Measurements from ENCODE around the gene BOK.

Gene BOK

GRCh38 chr2:241542278-241542605 is 16.3 kb upstream of the BOK start:
- H3K79me2 ChIP-seq (ENCODE audit: insufficient read depth, low read length) = no peaks in the 10 kb centered on the region
- H3K9ac ChIP-seq (ENCODE audit: low read depth, low read length, poor library complexity, severe bottlenecking) = no peak overlapping the region
- H2AFZ ChIP-seq (ENCODE audit: low read length) = no peak overlapping the region
- no peaks in the 10 kb centered on the region for H3K36me3 ChIP-seq (ENCODE audit: insufficient read depth, low read length)
- TF ChIP-seq EZH2phosphoT487 (IDR thresholded peaks at IDR 0.05; ENCODE audit: borderline replicate concordance) (no peak), CTCF (conservative IDR thresholded peaks at IDR 0.05; ENCODE audit: low read length) (no peak)
- no peaks in the 10 kb centered on the region for H3K9me2 ChIP-seq (replicated peaks; ENCODE audit: low read depth, low read length)
- no peaks in the 10 kb centered on the region for H3K4me1 ChIP-seq (ENCODE audit: insufficient read depth, low read length, poor library complexity, severe bottlenecking)
- no peak overlapping the region for H3K4me2 ChIP-seq (ENCODE audit: low read depth, low read length, poor library complexity, severe bottlenecking)
- H4K20me1 ChIP-seq (ENCODE audit: insufficient read depth, low read length, poor library complexity, severe bottlenecking) = no peaks in the 10 kb centered on the region
- no peak overlapping the region for H3K4me3 ChIP-seq (ENCODE audit: low read length, poor library complexity, severe bottlenecking)
- H3K27me3 ChIP-seq (ENCODE audit: insufficient read depth, low read length, poor library complexity, severe bottlenecking) = no peaks in the 10 kb centered on the region
- no peaks in the 10 kb centered on the region for H3F3A ChIP-seq (ENCODE audit: low read depth)
- no peaks in the 10 kb centered on the region for H3K9me3 ChIP-seq (ENCODE audit: insufficient read depth, low read depth, low read length)

GRCh38 chr2:241545106-241545505 is 13.4 kb upstream of the BOK start:
- Histone ChIP-seq H3K27me3 (ENCODE audit: insufficient read depth, low read length, poor library complexity, severe bottlenecking) (no peaks in the 10 kb centered on the region), H3K4me3 (ENCODE audit: low read length, poor library complexity, severe bottlenecking) (no peak overlapping the region), H3K9me3 (ENCODE audit: insufficient read depth, low read depth, low read length) (no peaks in the 10 kb centered on the region), H4K20me1 (ENCODE audit: insufficient read depth, low read length, poor library complexity, severe bottlenecking) (no peaks in the 10 kb centered on the region), H3K79me2 (ENCODE audit: insufficient read depth, low read length) (no peaks in the 10 kb centered on the region), H3K9me2 (replicated peaks; ENCODE audit: low read depth, low read length) (no peaks in the 10 kb centered on the region), H3K36me3 (ENCODE audit: insufficient read depth, low read length) (no peaks in the 10 kb centered on the region), H3K4me1 (ENCODE audit: insufficient read depth, low read length, poor library complexity, severe bottlenecking) (no peaks in the 10 kb centered on the region), H3K4me2 (ENCODE audit: low read depth, low read length, poor library complexity, severe bottlenecking) (no peak overlapping the region), H2AFZ (ENCODE audit: low read length) (no peak overlapping the region), H3F3A (ENCODE audit: low read depth) (no peaks in the 10 kb centered on the region), H3K9ac (ENCODE audit: low read depth, low read length, poor library complexity, severe bottlenecking) (no peak overlapping the region)
- TF ChIP-seq EZH2phosphoT487 (IDR thresholded peaks at IDR 0.05; ENCODE audit: borderline replicate concordance) (no peak), CTCF (conservative IDR thresholded peaks at IDR 0.05; ENCODE audit: low read length) (no peak)

GRCh38 chr2:241545523-241546473 is 12.7 kb upstream of the BOK start:
- Histone ChIP-seq H3K9me3 (ENCODE audit: insufficient read depth, low read depth, low read length) (no peaks in the 10 kb centered on the region), H3K9ac (ENCODE audit: low read depth, low read length, poor library complexity, severe bottlenecking) (no peak overlapping the region), H4K20me1 (ENCODE audit: insufficient read depth, low read length, poor library complexity, severe bottlenecking) (no peaks in the 10 kb centered on the region), H3K79me2 (ENCODE audit: insufficient read depth, low read length) (no peaks in the 10 kb centered on the region), H2AFZ (ENCODE audit: low read length) (no peak overlapping the region), H3K36me3 (ENCODE audit: insufficient read depth, low read length) (no peaks in the 10 kb centered on the region), H3K4me1 (ENCODE audit: insufficient read depth, low read length, poor library complexity, severe bottlenecking) (no peaks in the 10 kb centered on the region), H3F3A (ENCODE audit: low read depth) (no peaks in the 10 kb centered on the region), H3K4me3 (ENCODE audit: low read length, poor library complexity, severe bottlenecking) (no peak overlapping the region), H3K4me2 (ENCODE audit: low read depth, low read length, poor library complexity, severe bottlenecking) (no peak overlapping the region), H3K9me2 (replicated peaks; ENCODE audit: low read depth, low read length) (no peaks in the 10 kb centered on the region), H3K27me3 (ENCODE audit: insufficient read depth, low read length, poor library complexity, severe bottlenecking) (no peaks in the 10 kb centered on the region)
- TF ChIP-seq CTCF (conservative IDR thresholded peaks at IDR 0.05; ENCODE audit: low read length) (no peak), EZH2phosphoT487 (IDR thresholded peaks at IDR 0.05; ENCODE audit: borderline replicate concordance) (no peak)
